GM12878 (cell line): ENCODE measurements around the gene PLAGL1. TPM values are rescaled to one million over a fixed set of nuclear protein-coding genes. Genes with fewer than 3 reads are reported as not detected.

ENCODE experiments used
- ATAC-seq: fragments of 200-7000 bp; cut with Tn5 transposase; 3 replicates; pipeline ENCODE4 v1.9.1; 2020; ENCODE audit warnings: mild to moderate bottlenecking, moderate library complexity
- BruUV-seq: library from RNA; stranded (reverse); fragments of 400-500 nt; replicated peaks from 2 replicates; lab custom pipeline; 2021; lab: Mats Ljungman, UMichigan
- CTCF ChIA-PET: fragments of 300-600 bp; sonication (Branson Sonifier 250); formaldehyde crosslinking; extraction: SDS; loops from one replicate; lab custom pipeline; 2021; ENCODE audit warnings: inconsistent platforms; lab: Yijun Ruan, JAX
- POLR2A ChIA-PET: fragments of 350-600 bp; formaldehyde crosslinking; extraction: SDS; loops from one replicate; lab custom pipeline; 2021; ENCODE audit warnings: inconsistent platforms; lab: Charles Lee
- RAD21 ChIA-PET: fragments of 300-600 bp; sonication (Branson Sonifier 250); formaldehyde crosslinking; loops from one replicate; lab custom pipeline; 2023; ENCODE audit warnings: antibody characterized with exemption; ENCODE audit not compliant: unreplicated experiment; lab: Charles Lee
- SMC1A ChIA-PET: fragments of 300-600 bp; sonication (Branson Sonifier 250); formaldehyde crosslinking; loops from one replicate; lab custom pipeline; 2023; ENCODE audit not compliant: unreplicated experiment, uncharacterized antibody; lab: Charles Lee
- DNase-seq: peaks from one replicate; pipeline ENCODE4 v3.0.0-alpha.2; 2011; ENCODE audit warnings: low read depth, low spot score
- FAIRE-seq: peaks from 3 replicates; lab custom pipeline; 2011; peaks lifted over from hg19 to GRCh38; lab: Jason Lieb, UNC
- H2AFZ ChIP-seq: 2 replicates; pipeline ENCODE4 v1.6.0; 2011; ENCODE audit warnings: low read depth, low read length, control low read depth; ENCODE audit not compliant: control insufficient read depth
- H3K27ac ChIP-seq: 2 replicates; pipeline ENCODE4 v1.5.1; 2011; ENCODE audit warnings: control low read depth; ENCODE audit not compliant: control insufficient read depth, insufficient read depth
- H3K27me3 ChIP-seq, 2 experiments: replicated peaks in 1 of 2; 2 replicates each; pipeline versions ENCODE4 v1.6.0 to v1.6.1; 2011; ENCODE audit warnings: low read length in 1 of 2; ENCODE audit not compliant: control insufficient read depth in 2 of 2, insufficient read depth in 2 of 2
- H3K36me3 ChIP-seq, 2 experiments: 2 replicates each; pipeline ENCODE4 v1.5.1; 2011; ENCODE audit warnings: low read length in 1 of 2; ENCODE audit not compliant: control insufficient read depth in 2 of 2, insufficient read depth in 2 of 2
- H3K4me1 ChIP-seq: 2 replicates; pipeline ENCODE4 v1.6.1; 2011; ENCODE audit warnings: mild to moderate bottlenecking, low read length, moderate library complexity, mixed read lengths; ENCODE audit not compliant: control insufficient read depth, insufficient read depth
- H3K4me2 ChIP-seq: 2 replicates; pipeline ENCODE4 v1.6.0; 2011; ENCODE audit warnings: control low read depth; ENCODE audit not compliant: control insufficient read depth, insufficient read depth
- H3K4me3 ChIP-seq: fragments of 200-600 bp; sonication (generic); 2 replicates; pipeline ENCODE4 v1.5.1; 2016
- H3K79me2 ChIP-seq: 2 replicates; pipeline ENCODE4 v1.6.0; 2011; ENCODE audit warnings: low read length; ENCODE audit not compliant: control insufficient read depth, insufficient read depth
- H3K9ac ChIP-seq: 2 replicates; pipeline ENCODE4 v1.8.0; 2011; ENCODE audit warnings: low read length, control low read depth, mixed read lengths; ENCODE audit not compliant: control insufficient read depth, insufficient read depth
- H3K9me3 ChIP-seq: replicated peaks from 3 replicates; pipeline ENCODE4 v1.5.1; 2011; ENCODE audit warnings: mild to moderate bottlenecking, low read length; ENCODE audit not compliant: control insufficient read depth, insufficient read depth
- H4K20me1 ChIP-seq: 2 replicates; pipeline ENCODE4 v1.6.0; 2011; ENCODE audit not compliant: control insufficient read depth, insufficient read depth
- E2F4 ChIP-seq: IDR thresholded peaks from 2 replicates; pipeline ENCODE4 v1.6.1; 2012; ENCODE audit warnings: low read depth, low read length, improper control_type of control experiment
- FOXK2 ChIP-seq: fragments of 450-650 bp; IDR thresholded peaks from 2 replicates; pipeline ENCODE4 v1.6.1; 2017; ENCODE audit warnings: mild to moderate bottlenecking, moderate library complexity
- FOXM1 ChIP-seq: IDR thresholded peaks from 2 replicates; pipeline ENCODE4 v1.6.1; 2012; ENCODE audit warnings: low read depth, mild to moderate bottlenecking, inconsistent platforms, low read length, moderate library complexity
- IRF4 ChIP-seq: IDR thresholded peaks from 2 replicates; pipeline ENCODE4 v1.6.1; 2011; ENCODE audit warnings: low read depth, low read length
- NFYA ChIP-seq: IDR thresholded peaks from 2 replicates; pipeline ENCODE4 v1.6.1; 2011; ENCODE audit warnings: low read depth, mild to moderate bottlenecking, low read length, improper control_type of control experiment, borderline replicate concordance
- NR2F1 ChIP-seq: fragments of 450-650 bp; conservative IDR thresholded peaks from 2 replicates; pipeline ENCODE4 v1.6.1; 2017; ENCODE audit warnings: mild to moderate bottlenecking
- PKNOX1 ChIP-seq: fragments of 450-650 bp; IDR thresholded peaks from 2 replicates; pipeline ENCODE4 v1.6.1; 2016; ENCODE audit warnings: mild to moderate bottlenecking
- PML ChIP-seq: IDR thresholded peaks from 2 replicates; pipeline ENCODE4 v1.6.1; 2012; ENCODE audit warnings: low read length, inconsistent platforms
- POLR2AphosphoS5 ChIP-seq: IDR thresholded peaks from 2 replicates; pipeline ENCODE4 v1.6.1; 2011; ENCODE audit warnings: mild to moderate bottlenecking, low read length, inconsistent platforms
- POU2F2 ChIP-seq: IDR thresholded peaks from 3 replicates; pipeline ENCODE4 v1.6.1; 2011; ENCODE audit warnings: low read depth, mild to moderate bottlenecking, low read length, borderline replicate concordance
- RAD21 ChIP-seq: IDR thresholded peaks from 2 replicates; pipeline ENCODE4 v1.6.1; 2011; ENCODE audit warnings: mild to moderate bottlenecking, low read depth, low read length, moderate library complexity; ENCODE audit not compliant: insufficient read depth
- STAT3 ChIP-seq: IDR thresholded peaks from 2 replicates; pipeline ENCODE4 v1.6.1; 2011; ENCODE audit warnings: low read depth, low read length, improper control_type of control experiment
- ZBTB11 ChIP-seq: fragments of 450-650 bp; formaldehyde crosslinking; IDR thresholded peaks from 2 replicates; pipeline ENCODE4 v1.5.0; 2022; ENCODE audit warnings: mild to moderate bottlenecking, missing genetic modification characterization
- WGBS: methylation state at CpG from one replicate; pipeline ENCODE4 v1.1.6; 2016; ENCODE audit warnings: low lambda C conversion rate; ENCODE audit not compliant: insufficient replicate concordance, insufficient coverage; ENCODE audit errors: missing lambda C conversion rate; 5-methylcytosine and 5-hydroxymethylcytosine counted together
- in situ Hi-C: fragments of 300-500 bp; cut with MboI; formaldehyde crosslinking; loops from 9 replicates; pipeline ENCODE4 v1.14.3; 2018; ENCODE audit warnings: mixed read lengths
- intact Hi-C: fragments of 100-400 bp; cut with micrococcal nuclease; formaldehyde crosslinking; loops from one replicate; pipeline ENCODE4 v1.14.2; 2022; ENCODE audit not compliant: unreplicated experiment
- polyA plus RNA-seq, 11 experiments: library from polyadenylated mRNA; depleted of rRNA in 4 of 11; unstranded in 6 of 11; stranded (reverse) in 5 of 11; fragments of >200 nt; fragmentation: Nextera tagmentation in 4 of 11; fragmentation: Illumina TruSeq in 1 of 11; extraction: Ambion mirVana in 4 of 11; extraction: Trizol in 1 of 11; gene quantifications; 1 replicate in 1 of 11; 2 replicates in 10 of 11; pipeline versions ENCODE4 v1.2.1 to v1.2.3, GENCODE V29; 2011 to 2016; ENCODE audit warnings: inconsistent platforms in 2 of 11, missing spikeins in 2 of 11, low read depth in 1 of 11
- total RNA-seq, 4 experiments: library from RNA; depleted of rRNA in 3 of 4; stranded (reverse); fragments of >200 nt in 3 of 4; fragmentation: Illumina TruSeq in 1 of 4; extraction: Trizol in 1 of 4; gene quantifications; 2 replicates each; pipeline versions ENCODE4 v1.2.1 to v1.2.3, GENCODE V29; 2013 to 2021
- TF ChIP-seq, protein P1 (sequence below): fragments of 450-650 bp; conservative IDR thresholded peaks from 2 replicates; pipeline ENCODE4 v1.6.1; 2017; ENCODE audit warnings: mild to moderate bottlenecking, moderate library complexity

Gene PLAGL1
- total and polyA plus RNA-seq, 10 of the 15 experiments (the other 5 are each of a cell fraction or from before 2014, with no cell fraction given): 2.6 to 19.1 (median 5.7) TPM

- no peak overlapping the region for H3K4me2 ChIP-seq
- ChIA-PET CTCF (interaction anchor here (0.7 to 4.6 kb wide), 3 partner anchors 9 to 21 kb away, joined by 3 to 35 read pairs (median 10); no protein-coding TSS in a partner anchor), POLR2A (no interaction called here), SMC1A (interaction anchor here (0.6 to 1.1 kb wide), 3 partner anchors 10 to 137 kb away, joined by 3 to 4 read pairs (median 3); no protein-coding TSS in a partner anchor), RAD21 (no interaction called here)
- H3K9ac ChIP-seq: no peak overlapping the region
- no peaks in the 10 kb centered on the region; the same call in 1 of the 2 replicates for H3K4me1 ChIP-seq
- no peak overlapping the region for H3K27ac ChIP-seq
- no peaks in the 10 kb centered on the region; a peak in 1 of 4 replicates for H3K36me3 ChIP-seq
- H3K79me2 ChIP-seq: no peaks in the 10 kb centered on the region
- H4K20me1 ChIP-seq: no peaks in the 10 kb centered on the region
- intact Hi-C loops (no loop called here), in situ Hi-C loops (no loop called here)
- ATAC-seq (no peak), DNase-seq (no peak), FAIRE-seq (no peak)
- no TSS peak for BruUV-seq
- H3K27me3 ChIP-seq: no peaks in the 10 kb centered on the region
- no peaks in the 10 kb centered on the region for H3K9me3 ChIP-seq
- no peak overlapping the region for H2AFZ ChIP-seq
- WGBS: 65% methylated on average over 3 of the region's 3 CpGs
- H3K4me3 ChIP-seq: no peak overlapping the region
- TF ChIP-seq IRF4 (no peak), POU2F2 (no peak), E2F4 (no peak), RAD21 (no peak), ZBTB11 (no peak), NR2F1 (no peak), FOXM1 (no peak), NFYA (no peak), STAT3 (no peak), PKNOX1 (no peak), FOXK2 (no peak), POLR2AphosphoS5 (no peak), PML (no peak)
- TF ChIP-seq, protein P1, sequence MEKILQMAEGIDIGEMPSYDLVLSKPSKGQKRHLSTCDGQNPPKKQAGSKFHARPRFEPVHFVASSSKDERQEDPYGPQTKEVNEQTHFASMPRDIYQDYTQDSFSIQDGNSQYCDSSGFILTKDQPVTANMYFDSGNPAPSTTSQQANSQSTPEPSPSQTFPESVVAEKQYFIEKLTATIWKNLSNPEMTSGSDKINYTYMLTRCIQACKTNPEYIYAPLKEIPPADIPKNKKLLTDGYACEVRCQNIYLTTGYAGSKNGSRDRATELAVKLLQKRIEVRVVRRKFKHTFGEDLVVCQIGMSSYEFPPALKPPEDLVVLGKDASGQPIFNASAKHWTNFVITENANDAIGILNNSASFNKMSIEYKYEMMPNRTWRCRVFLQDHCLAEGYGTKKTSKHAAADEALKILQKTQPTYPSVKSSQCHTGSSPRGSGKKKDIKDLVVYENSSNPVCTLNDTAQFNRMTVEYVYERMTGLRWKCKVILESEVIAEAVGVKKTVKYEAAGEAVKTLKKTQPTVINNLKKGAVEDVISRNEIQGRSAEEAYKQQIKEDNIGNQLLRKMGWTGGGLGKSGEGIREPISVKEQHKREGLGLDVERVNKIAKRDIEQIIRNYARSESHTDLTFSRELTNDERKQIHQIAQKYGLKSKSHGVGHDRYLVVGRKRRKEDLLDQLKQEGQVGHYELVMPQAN: no peak
Measured at GRCh38 chr6:143950875-143951274, 57.2 kb downstream of the PLAGL1 start.
